GM10847 (cell line): ENCODE data around the gene ASIC5.

Experiments used
- POLR2A ChIP-seq: IDR thresholded peaks from 2 replicates; pipeline ENCODE4 v1.6.1; 2011; ENCODE audit not compliant: insufficient read length; ENCODE audit errors: extremely low read depth

ASIC5 gene

GRCh38 chr4:155866177-155866576, at the start of gene ASIC5:
ASIC5 (minus strand) TSS chr4:155866277; CDS start chr4:155866226, 51 bp downstream.
- TF ChIP-seq POLR2A: no peak

DNA sequence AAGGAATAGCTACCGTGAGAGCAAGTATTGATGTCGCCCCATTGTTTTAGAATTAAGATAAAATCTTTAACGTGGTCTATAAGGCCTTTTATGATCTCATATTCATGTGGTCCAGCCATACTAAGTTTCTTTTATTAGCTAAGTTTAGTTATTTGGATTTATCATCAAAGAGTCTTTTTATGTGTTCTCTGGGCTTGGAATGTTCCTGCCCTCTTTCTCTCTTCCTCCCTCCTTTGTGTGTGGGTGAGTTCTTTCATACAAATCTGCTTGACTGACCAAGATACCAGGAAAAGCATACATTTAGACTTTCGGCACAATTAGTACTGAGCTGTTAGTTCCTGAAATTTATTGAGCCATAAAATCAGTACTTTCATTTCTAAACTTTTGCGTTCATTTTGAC, 48.7 kb upstream of the ASIC5 start:
- no peak for TF ChIP-seq POLR2A

DNA sequence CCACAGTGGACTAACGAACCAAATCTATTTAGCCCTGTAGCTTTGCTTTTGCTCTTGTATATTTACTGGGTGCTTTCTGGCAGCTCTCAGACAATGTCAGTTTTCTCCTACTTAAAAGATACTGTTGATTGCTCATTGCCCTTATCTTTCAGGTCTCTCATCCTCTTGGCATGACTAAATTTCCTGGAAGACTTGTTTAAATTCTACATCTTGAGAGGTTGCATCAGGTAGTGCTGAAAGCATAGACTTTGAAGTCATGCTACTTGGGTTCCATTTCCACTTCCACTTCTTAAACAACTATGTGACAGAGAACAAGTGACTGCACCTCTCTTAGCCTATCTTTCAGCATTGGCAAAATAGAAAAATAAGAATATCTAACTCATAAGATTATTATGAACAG, 45.8 kb upstream of the ASIC5 start:
- TF ChIP-seq POLR2A: no peak

- TF ChIP-seq POLR2A: no peak
These were observed 43.6 kb upstream of the ASIC5 start for GRCh38 chr4:155909615-155910226.

DNA sequence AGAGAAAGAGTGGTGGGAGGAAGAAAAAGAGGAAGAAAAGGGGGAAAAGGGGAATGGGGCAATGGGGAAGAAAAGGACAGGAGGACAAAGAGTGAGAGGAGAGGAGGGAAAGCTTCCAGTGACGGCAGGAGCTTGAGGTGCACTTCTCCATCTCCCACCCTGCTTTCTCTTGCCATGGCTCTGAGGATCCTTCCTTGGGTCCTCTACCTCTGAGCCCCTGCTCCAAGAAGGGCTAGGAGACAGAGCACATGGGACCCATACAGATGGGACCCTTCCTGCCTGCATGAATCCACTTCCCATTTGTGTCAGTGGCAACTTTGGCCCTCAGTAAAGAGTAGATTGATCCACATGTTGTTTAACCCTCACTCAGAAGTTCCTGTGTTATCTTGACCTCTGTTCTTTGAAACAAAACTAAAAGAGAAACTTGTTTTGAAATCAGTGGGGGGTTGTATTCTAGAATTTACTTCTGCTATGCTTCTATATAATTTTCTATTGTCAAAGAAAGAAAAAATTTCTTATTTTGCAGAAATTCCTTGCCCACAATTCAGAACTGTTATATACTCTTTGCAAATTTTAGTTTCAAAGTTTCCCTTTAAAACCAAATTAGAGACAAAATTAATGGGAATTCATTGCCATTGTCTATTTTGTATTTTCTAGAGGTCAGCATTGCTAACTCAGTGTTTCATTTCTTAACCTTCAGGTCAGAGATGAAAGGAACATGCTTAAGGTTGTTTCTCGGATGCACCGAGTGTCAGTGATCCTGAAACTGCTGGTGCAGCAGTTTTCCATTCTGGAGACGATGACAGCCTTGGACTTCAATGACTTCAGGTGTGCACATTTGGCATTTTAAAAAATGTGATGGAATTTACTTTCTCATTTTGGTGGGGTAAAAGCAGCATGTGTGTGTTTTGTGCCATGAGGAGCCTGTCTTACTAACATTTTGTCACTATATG, 42.4 kb upstream of the ASIC5 start:
- no peak for TF ChIP-seq POLR2A

GRCh38 chr4:155907556-155907955, 41.5 kb upstream of the ASIC5 start:
- TF ChIP-seq POLR2A: no peak

- TF ChIP-seq POLR2A: no peak
These were observed 40.6 kb upstream of the ASIC5 start for GRCh38 chr4:155906554-155907247.

- TF ChIP-seq POLR2A: no peak
These were observed 38.3 kb upstream of the ASIC5 start for GRCh38 chr4:155904331-155904730.

DNA sequence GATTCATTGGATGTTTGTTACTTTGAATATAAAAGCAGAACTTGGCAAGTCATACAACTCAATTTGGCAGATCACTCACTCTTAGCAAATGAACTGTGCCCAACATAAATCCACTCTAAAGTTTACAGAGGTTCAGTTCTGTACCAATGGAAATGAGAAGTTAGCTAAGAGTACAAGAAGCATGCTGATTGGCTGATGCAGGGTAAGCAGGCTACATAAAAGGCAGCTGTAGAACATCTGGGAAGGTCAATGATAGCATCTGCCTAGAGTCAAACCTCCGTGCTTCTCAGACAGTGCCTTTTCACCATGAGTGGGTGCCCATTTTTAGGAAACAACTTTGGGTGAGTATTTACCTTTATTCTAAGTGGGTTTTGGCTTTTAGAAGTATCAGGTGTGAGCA, 37.4 kb upstream of the ASIC5 start, which contains the start of gene TDO2:
Gene TDO2 (plus strand): TSS at position 244 of the 400 bp plus-strand sequence. CDS start 63 bp downstream, at position 307.
- no peak for TF ChIP-seq POLR2A

DNA sequence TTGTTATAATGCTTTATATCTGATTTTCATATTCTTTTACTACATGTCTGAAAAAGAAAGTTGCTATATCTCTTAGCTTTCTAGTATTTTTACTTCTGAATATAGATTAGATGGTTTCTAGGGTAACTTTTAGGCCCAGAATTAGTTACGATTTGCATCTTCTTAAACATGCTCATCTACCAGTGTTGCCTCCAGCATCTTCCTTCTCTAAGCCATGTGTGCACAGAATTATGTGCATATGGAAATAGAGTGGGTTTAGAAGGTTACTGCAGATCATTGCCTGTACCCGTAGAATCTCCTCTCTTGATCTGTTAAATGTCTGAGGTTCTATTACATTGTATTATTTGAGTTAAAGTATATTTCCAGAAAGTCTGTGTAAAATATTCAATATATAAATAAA, 34.9 kb upstream of the ASIC5 start:
- TF ChIP-seq POLR2A: no peak

DNA sequence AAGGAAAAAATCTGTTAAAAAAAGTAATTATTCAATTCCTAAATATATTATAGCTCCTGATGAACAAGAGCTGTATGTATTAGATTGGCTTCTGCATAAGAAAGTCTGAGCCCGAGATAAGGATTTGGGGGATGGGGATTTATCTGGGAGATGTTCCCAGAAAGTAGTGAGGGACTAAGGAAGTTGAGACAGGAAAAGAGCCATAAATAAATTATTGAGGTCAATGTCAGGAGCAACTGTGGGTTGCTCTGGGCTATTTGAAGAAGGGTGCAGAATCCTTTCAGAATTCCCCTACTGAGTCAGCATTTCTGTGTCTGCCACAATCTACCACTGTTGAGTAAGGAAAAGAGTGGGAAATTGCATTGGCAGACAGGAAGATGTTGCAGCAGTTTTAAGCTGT, 34.3 kb upstream of the ASIC5 start:
- TF ChIP-seq POLR2A: no peak

DNA sequence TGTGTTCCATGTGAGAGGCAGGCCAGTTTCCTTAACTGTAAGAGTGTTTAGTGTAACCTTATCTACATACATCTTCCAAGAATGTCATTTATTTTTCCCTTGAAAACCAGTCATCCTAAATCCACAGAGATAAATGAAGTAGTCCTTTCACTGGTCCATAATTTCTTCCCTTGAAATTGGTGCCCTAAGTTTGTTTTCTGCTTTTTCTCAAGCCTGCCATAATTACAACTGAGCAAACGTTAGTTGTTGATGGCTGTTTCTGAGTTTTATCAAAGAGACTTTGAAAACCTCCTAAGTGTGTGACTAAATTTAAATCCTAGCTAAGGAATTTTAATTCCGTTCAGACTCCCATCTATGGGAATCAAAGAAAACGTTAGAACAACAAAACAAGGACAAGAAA, 33.8 kb upstream of the ASIC5 start:
- no peak for TF ChIP-seq POLR2A

DNA sequence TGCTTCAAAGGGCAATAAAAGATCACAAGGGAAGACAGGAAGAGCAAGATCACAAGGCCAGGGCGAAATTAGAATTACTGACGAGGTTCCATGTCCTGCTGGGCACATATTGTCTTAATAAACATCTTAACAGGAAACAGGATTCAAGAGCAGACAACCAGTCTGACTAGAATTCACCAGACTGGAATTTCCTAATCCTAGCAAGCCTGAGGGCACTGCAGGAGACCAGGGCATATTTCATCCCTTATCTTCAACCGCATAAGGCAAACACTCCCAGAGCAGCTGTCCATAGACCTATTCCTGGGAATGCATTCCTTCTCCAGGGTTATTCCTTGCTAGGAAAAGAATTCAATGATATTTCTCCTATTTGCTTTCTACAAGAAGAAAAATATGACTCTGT, 25.0 kb upstream of the ASIC5 start:
- TF ChIP-seq POLR2A: no peak

- no peak for TF ChIP-seq POLR2A
These were observed 23.9 kb upstream of the ASIC5 start for GRCh38 chr4:155889946-155890345.

DNA sequence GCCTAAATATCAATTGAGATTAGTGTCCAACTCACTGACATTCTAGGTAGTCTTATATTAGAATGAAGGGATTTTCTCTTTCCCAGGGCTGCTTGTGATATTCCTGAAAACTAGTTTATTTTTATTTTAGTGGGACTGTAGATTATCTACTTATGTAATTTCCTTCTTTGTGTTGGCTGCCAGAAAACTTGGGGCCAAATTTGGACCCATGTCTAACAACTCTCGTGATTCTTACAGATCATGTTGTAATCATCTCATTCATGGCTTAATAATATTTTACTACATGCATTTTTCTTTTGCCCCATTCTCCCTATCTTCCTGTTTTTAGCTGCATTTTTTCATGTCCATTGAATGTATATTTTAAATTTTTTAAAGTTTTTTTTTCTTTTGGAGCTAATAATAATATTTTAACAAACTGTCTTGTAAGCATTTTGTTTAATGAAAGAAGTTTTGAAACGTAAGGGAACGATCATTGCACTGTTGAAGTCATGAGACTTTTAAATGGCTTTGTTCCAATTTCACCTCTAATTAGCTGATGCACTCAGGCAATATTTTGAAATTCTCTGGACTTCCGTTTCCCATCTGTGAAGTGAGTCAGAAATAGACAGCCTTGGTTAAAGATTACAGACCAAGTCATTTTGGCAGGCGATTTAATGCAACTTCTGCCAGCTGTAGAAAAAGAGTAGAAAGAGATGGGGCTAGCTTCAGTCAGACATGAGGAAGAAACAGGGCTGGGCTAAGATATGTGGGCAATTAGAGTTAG, 23.1 kb upstream of the ASIC5 start:
- no peak for TF ChIP-seq POLR2A
